Neuronal stem cell (in vitro differentiated cells): ENCODE data around the gene PRKCI.

Experiments
- DNase-seq: peaks from one replicate; pipeline ENCODE4 v3.0.0-alpha.2; 2013; ENCODE audit warnings: low spot score
- H2AFZ ChIP-seq: one replicate; pipeline ENCODE4 v1.6.1; 2013; ENCODE audit warnings: mild to moderate bottlenecking, low read length, inconsistent platforms
- H2AK5ac ChIP-seq: 2 replicates; pipeline ENCODE4 v1.6.1; 2013; ENCODE audit warnings: low read depth, mild to moderate bottlenecking, inconsistent platforms, low read length, moderate library complexity, mixed read lengths
- H2BK120ac ChIP-seq: 2 replicates; pipeline ENCODE4 v1.6.1; 2013; ENCODE audit warnings: low read depth, mild to moderate bottlenecking, inconsistent platforms, low read length, moderate library complexity, mixed read lengths
- H2BK12ac ChIP-seq: one replicate; pipeline ENCODE4 v1.6.1; 2013; ENCODE audit warnings: low read length, inconsistent platforms
- H2BK15ac ChIP-seq: 2 replicates; pipeline ENCODE4 v1.6.1; 2013; ENCODE audit warnings: mild to moderate bottlenecking, low read length, inconsistent platforms, mixed read lengths
- H2BK5ac ChIP-seq: one replicate; pipeline ENCODE4 v1.6.1; 2013; ENCODE audit warnings: inconsistent platforms, mild to moderate bottlenecking, low read length, moderate library complexity
- H3K14ac ChIP-seq: one replicate; pipeline ENCODE4 v1.6.1; 2013; ENCODE audit warnings: low read length, inconsistent platforms
- H3K18ac ChIP-seq: 2 replicates; pipeline ENCODE4 v1.6.1; 2013; ENCODE audit warnings: low read length, inconsistent platforms
- H3K23ac ChIP-seq: 2 replicates; pipeline ENCODE4 v1.6.1; 2013; ENCODE audit warnings: low read depth, mild to moderate bottlenecking, mixed read lengths, low read length, inconsistent platforms; ENCODE audit not compliant: poor library complexity
- H3K27ac ChIP-seq: replicated peaks from 3 replicates; pipeline ENCODE4 v1.5.1; 2013; ENCODE audit warnings: low read length, inconsistent platforms
- H3K27me3 ChIP-seq, 3 experiments: 2 replicates each; pipeline ENCODE4 v1.6.1; 2013; ENCODE audit warnings: low read length in 3 of 3, mild to moderate bottlenecking in 2 of 3, inconsistent platforms in 1 of 3, low read depth in 1 of 3, mixed read lengths in 1 of 3, moderate library complexity in 1 of 3; ENCODE audit not compliant: control insufficient read depth in 3 of 3, insufficient read depth in 3 of 3
- H3K36me3 ChIP-seq, 2 donors: replicated peaks in 1 of 2; 2 replicates each; pipeline ENCODE4 v1.6.1; 2013; ENCODE audit warnings: low read length in 2 of 2; ENCODE audit not compliant: control insufficient read depth in 2 of 2, insufficient read depth in 2 of 2
- H3K4ac ChIP-seq: 2 replicates; pipeline ENCODE4 v1.6.1; 2013; ENCODE audit warnings: inconsistent platforms, mild to moderate bottlenecking, low read length, moderate library complexity
- H3K4me1 ChIP-seq, 2 donors: 1 replicate in 1 of 2; 2 replicates in 1 of 2; pipeline ENCODE4 v1.6.1; 2013; ENCODE audit warnings: low read length in 2 of 2, low read depth in 1 of 2; ENCODE audit not compliant: control insufficient read depth in 2 of 2, insufficient read depth in 1 of 2
- H3K4me2 ChIP-seq: one replicate; pipeline ENCODE4 v1.6.1; 2013; ENCODE audit warnings: mild to moderate bottlenecking, low read length, inconsistent platforms; ENCODE audit not compliant: insufficient read depth, poor library complexity, severe bottlenecking
- H3K4me3 ChIP-seq, 2 donors: 2 replicates each; pipeline ENCODE4 v1.5.1; 2013; ENCODE audit warnings: low read length in 2 of 2, mild to moderate bottlenecking in 2 of 2, inconsistent platforms in 1 of 2, moderate library complexity in 1 of 2
- H3K79me1 ChIP-seq: one replicate; pipeline ENCODE4 v1.6.1; 2013; ENCODE audit warnings: low read depth, mild to moderate bottlenecking, inconsistent platforms, low read length, moderate library complexity
- H3K9ac ChIP-seq: one replicate; pipeline ENCODE4 v1.6.1; 2013; ENCODE audit warnings: mild to moderate bottlenecking, low read depth, low read length, inconsistent platforms; ENCODE audit not compliant: poor library complexity
- H3K9me3 ChIP-seq, 2 donors: replicated peaks in 1 of 2; 2 replicates each; pipeline versions ENCODE3 to v1.6.1; 2013; ENCODE audit warnings: low read length in 2 of 2, mild to moderate bottlenecking in 2 of 2, inconsistent platforms in 1 of 2, low read depth in 1 of 2, mixed read lengths in 1 of 2, moderate library complexity in 1 of 2; ENCODE audit not compliant: control insufficient read depth in 2 of 2, insufficient read depth in 1 of 2
- H4K8ac ChIP-seq: one replicate; pipeline ENCODE4 v1.6.1; 2013; ENCODE audit warnings: low read depth, mild to moderate bottlenecking, inconsistent platforms, low read length, moderate library complexity
- H4K91ac ChIP-seq: one replicate; pipeline ENCODE4 v1.6.1; 2013; ENCODE audit warnings: low read length, low read depth, mild to moderate bottlenecking, inconsistent platforms; ENCODE audit not compliant: poor library complexity
- WGBS, 2 donors: extraction: QIAGEN DNeasy Blood & Tissue Kit; methylation state at CpG; one replicate each; pipeline ENCODE4 v1.1.7; 2013; ENCODE audit warnings: missing lambda C conversion rate in 2 of 2, mixed read lengths in 1 of 2; ENCODE audit not compliant: insufficient read length in 2 of 2, insufficient replicate concordance in 1 of 2; ENCODE audit errors: extremely low coverage in 2 of 2; 5-methylcytosine and 5-hydroxymethylcytosine counted together

Gene PRKCI

GRCh38 chr3:170301405-170301804 lies 79.2 kb downstream of the PRKCI start:
- Histone ChIP-seq H3K14ac (no peak overlapping the region), H3K36me3 (peaks cover 3 to 58% of the 10 kb centered on the region in 2 donors), H2BK15ac (no peak overlapping the region), H3K4me3 (no peak overlapping the region), H4K8ac (no peak overlapping the region), H3K9ac (no peak overlapping the region), H2BK5ac (no peak overlapping the region), H2BK120ac (no peak overlapping the region), H3K4me2 (no peak overlapping the region), H3K4me1 (no peaks in the 10 kb centered on the region), H3K9me3 (no peaks in the 10 kb centered on the region), H4K91ac (no peak overlapping the region), H3K79me1 (no peaks in the 10 kb centered on the region), H3K27me3 (no peaks in the 10 kb centered on the region), H2AK5ac (no peak overlapping the region), H2AFZ (no peak overlapping the region), H3K4ac (no peak overlapping the region), H2BK12ac (no peak overlapping the region), H3K18ac (no peak overlapping the region), H3K27ac (no peak overlapping the region), H3K23ac (no peak overlapping the region)
- no CpG with 5 or more reads among the region's 3 CpGs for WGBS, 2 donors
- DNase-seq = no peak

DNA sequence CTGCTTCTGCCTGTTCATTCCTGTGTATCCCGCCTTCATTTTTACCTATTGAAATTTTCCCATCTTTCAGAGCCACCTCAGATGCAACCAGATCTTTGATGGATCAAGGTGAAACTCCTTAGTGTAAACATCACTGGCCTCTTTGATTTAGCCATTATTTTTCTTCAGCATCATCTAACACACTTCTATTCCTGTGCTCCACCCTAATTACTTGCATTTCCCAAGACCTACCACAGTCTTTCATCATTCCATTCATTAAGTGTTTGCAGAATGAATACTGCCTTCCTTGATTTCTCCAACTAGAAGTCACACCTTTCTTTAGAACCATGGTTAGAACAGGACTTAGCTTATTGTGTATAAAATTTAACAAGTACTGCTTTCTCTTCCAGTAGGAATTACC lies 79.8 kb downstream of the PRKCI start:
- no peak overlapping the region for H3K4me2 ChIP-seq
- H3K4me1 ChIP-seq = no peaks in the 10 kb centered on the region
- no peak overlapping the region for H2AFZ ChIP-seq
- no peak overlapping the region for H3K4ac ChIP-seq
- no peaks in the 10 kb centered on the region for H3K27me3 ChIP-seq
- no peak overlapping the region for H3K18ac ChIP-seq
- H3K9me3 ChIP-seq = no peaks in the 10 kb centered on the region
- H2AK5ac ChIP-seq = no peak overlapping the region
- peaks cover 2 to 53% of the 10 kb centered on the region in 2 donors for H3K36me3 ChIP-seq
- H3K79me1 ChIP-seq = no peaks in the 10 kb centered on the region
- WGBS, 2 donors = no CpG with 5 or more reads among the region's 1 CpG
- no peak overlapping the region for H4K91ac ChIP-seq
- H2BK12ac ChIP-seq = no peak overlapping the region
- H2BK5ac ChIP-seq = no peak overlapping the region
- no peak overlapping the region for H3K27ac ChIP-seq
- no peak overlapping the region for H3K4me3 ChIP-seq
- no peak for DNase-seq
- no peak overlapping the region for H4K8ac ChIP-seq
- no peak overlapping the region for H2BK15ac ChIP-seq
- no peak overlapping the region for H3K23ac ChIP-seq
- H3K9ac ChIP-seq = no peak overlapping the region
- H2BK120ac ChIP-seq = no peak overlapping the region
- H3K14ac ChIP-seq = no peak overlapping the region

DNA sequence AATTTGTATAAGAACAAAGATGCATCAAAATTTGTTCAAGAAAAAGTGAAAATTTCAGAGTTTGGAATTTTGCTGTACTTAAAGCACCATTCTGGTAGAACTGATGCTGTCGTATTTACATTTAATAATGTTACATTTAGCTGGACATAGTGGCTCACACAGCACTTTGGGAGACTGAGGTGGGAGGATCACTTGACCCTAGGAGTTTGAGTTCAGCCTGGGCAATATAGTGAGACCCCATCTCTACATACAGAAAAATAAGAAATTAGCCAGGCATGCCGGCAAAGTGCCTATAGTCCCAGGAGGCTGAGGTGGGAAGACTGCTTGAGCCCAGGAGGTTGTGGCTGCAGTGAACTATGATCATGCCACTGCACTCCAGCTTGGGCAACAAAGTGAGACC lies 83.8 kb downstream of the PRKCI start:
- WGBS, 2 donors = no CpG with 5 or more reads among the region's 2 CpGs
- Histone ChIP-seq H2AFZ (no peak overlapping the region), H3K4me1 (no peaks in the 10 kb centered on the region), H3K4me2 (no peak overlapping the region), H3K79me1 (no peaks in the 10 kb centered on the region), H3K14ac (no peak overlapping the region), H3K36me3 (peaks cover 0 to 20% of the 10 kb centered on the region in 2 donors), H4K91ac (no peak overlapping the region), H3K18ac (no peak overlapping the region), H3K23ac (no peak overlapping the region), H2BK15ac (no peak overlapping the region), H2BK12ac (no peak overlapping the region), H2BK120ac (no peak overlapping the region), H3K9ac (no peak overlapping the region), H3K4ac (no peak overlapping the region), H2AK5ac (no peak overlapping the region), H4K8ac (no peak overlapping the region), H3K4me3 (no peak overlapping the region), H2BK5ac (no peak overlapping the region), H3K9me3 (no peaks in the 10 kb centered on the region), H3K27ac (no peak overlapping the region), H3K27me3 (no peaks in the 10 kb centered on the region)
- DNase-seq = no peak

GRCh38 chr3:170307671-170308405 lies 85.6 kb downstream of the PRKCI start:
- H2BK15ac ChIP-seq = no peak overlapping the region
- H2BK5ac ChIP-seq = no peak overlapping the region
- no peak overlapping the region for H4K91ac ChIP-seq
- no peak overlapping the region for H3K27ac ChIP-seq
- H2BK12ac ChIP-seq = no peak overlapping the region
- H3K23ac ChIP-seq = no peak overlapping the region
- H2BK120ac ChIP-seq = no peak overlapping the region
- no peaks in the 10 kb centered on the region for H3K9me3 ChIP-seq
- no peak overlapping the region for H3K14ac ChIP-seq
- H3K27me3 ChIP-seq = no peaks in the 10 kb centered on the region
- no peak overlapping the region for H4K8ac ChIP-seq
- H3K4ac ChIP-seq = no peak overlapping the region
- no peak for DNase-seq
- no peak overlapping the region for H3K4me2 ChIP-seq
- no CpG with 5 or more reads among the region's 11 CpGs for WGBS, 2 donors
- H2AFZ ChIP-seq = no peak overlapping the region
- no peak overlapping the region for H3K4me3 ChIP-seq
- peaks cover 0 to 3% of the 10 kb centered on the region in 2 donors for H3K36me3 ChIP-seq
- H3K9ac ChIP-seq = no peak overlapping the region
- H3K79me1 ChIP-seq = no peaks in the 10 kb centered on the region
- no peak overlapping the region for H2AK5ac ChIP-seq
- H3K18ac ChIP-seq = no peak overlapping the region
- no peaks in the 10 kb centered on the region for H3K4me1 ChIP-seq
